K562 (cell line): Measurements from ENCODE around the gene PXN. TPM values are rescaled to one million over a fixed set of nuclear protein-coding genes. Genes with fewer than 3 reads are reported as not detected.
A peak's percentile ranks its signal among the peaks of the same experiment; 100 is the strongest.

Experiments
- ATAC-seq: fragments of 200-7000 bp; cut with Tn5 transposase; 3 replicates; pipeline ENCODE4 v1.9.1; 2020; ENCODE audit warnings: moderate library complexity
- BruUV-seq: library from RNA; stranded (reverse); fragments of 400-500 nt; replicated peaks from 2 replicates; lab custom pipeline; 2021; lab: Mats Ljungman, UMichigan
- CTCF ChIA-PET: fragments of 300-600 bp; formaldehyde crosslinking; extraction: SDS; loops from one replicate; lab custom pipeline; 2021; ENCODE audit warnings: low intra/inter-chr PET ratio; lab: Yijun Ruan, JAX
- POLR2A ChIA-PET: fragments of 300-600, 350-650 bp; sonication (Branson Sonifier 250); formaldehyde crosslinking; extraction: SDS; loops from one replicate; lab custom pipeline; 2021; ENCODE audit warnings: antibody characterized with exemption, inconsistent platforms; lab: Yijun Ruan, JAX
- DNase-seq, 4 experiments: peaks; one replicate each; pipeline versions ENCODE4 v3.0.0 to v3.0.0-alpha.2; 2011 to 2018; ENCODE audit warnings: low spot score in 3 of 4, mixed read lengths in 3 of 4; ENCODE audit errors: extremely low read depth in 1 of 4
- FAIRE-seq: peaks from 2 replicates; lab custom pipeline; 2011; peaks lifted over from hg19 to GRCh38; lab: Jason Lieb, UNC
- H2AFZ ChIP-seq: 2 replicates; pipeline ENCODE4 v1.6.0; 2011; ENCODE audit warnings: low read depth, low read length, control low read depth, inconsistent platforms
- H3K27ac ChIP-seq: fragments of 200-600 bp; 3 replicates; pipeline ENCODE4 v1.8.0; 2011; ENCODE audit warnings: low read depth, mild to moderate bottlenecking, control low read depth, inconsistent platforms, low read length, moderate library complexity, mixed read lengths; ENCODE audit errors: extremely low read depth
- H3K27me3 ChIP-seq, 2 experiments: fragments of 300-600 bp in 1 of 2; 2 replicates in 1 of 2; 3 replicates in 1 of 2; pipeline versions ENCODE4 v1.6.0 to v1.8.0; 2011; ENCODE audit warnings: inconsistent platforms in 2 of 2, low read length in 2 of 2, mild to moderate bottlenecking in 1 of 2, mixed read lengths in 1 of 2, moderate library complexity in 1 of 2; ENCODE audit not compliant: control insufficient read depth in 2 of 2, insufficient read depth in 2 of 2
- H3K36me3 ChIP-seq: fragments of 300-600 bp; 3 replicates; pipeline ENCODE4 v1.8.0; 2011; ENCODE audit warnings: mild to moderate bottlenecking, low read length, inconsistent platforms; ENCODE audit not compliant: control insufficient read depth, insufficient read depth
- H3K4me1 ChIP-seq, 2 experiments: fragments of 200-600 bp in 1 of 2; replicated peaks in 1 of 2; 2 replicates in 1 of 2; 3 replicates in 1 of 2; pipeline versions ENCODE4 v1.5.1 to v1.8.0; 2011; ENCODE audit warnings: inconsistent platforms in 2 of 2, low read length in 2 of 2, mild to moderate bottlenecking in 1 of 2, mixed read lengths in 1 of 2, moderate library complexity in 1 of 2; ENCODE audit not compliant: control insufficient read depth in 2 of 2, insufficient read depth in 2 of 2
- H3K4me2 ChIP-seq: 2 replicates; pipeline ENCODE4 v1.6.1; 2011; ENCODE audit warnings: low read length, control low read depth, inconsistent platforms, mixed read lengths; ENCODE audit not compliant: insufficient read depth
- H3K4me3 ChIP-seq: fragments of 200-600 bp; sonication (generic), shearing (Covaris generic); 2 replicates; pipeline ENCODE4 v1.5.1; 2016; ENCODE audit warnings: control low read depth, inconsistent platforms
- H3K79me2 ChIP-seq: fragments of 200-600 bp; 3 replicates; pipeline ENCODE4 v1.8.0; 2011; ENCODE audit warnings: low read length, inconsistent platforms; ENCODE audit not compliant: control insufficient read depth, insufficient read depth
- H3K9ac ChIP-seq, 2 experiments: 2 replicates each; pipeline versions ENCODE4 v1.6.0 to v1.6.1; 2011; ENCODE audit warnings: low read depth in 2 of 2, low read length in 2 of 2, control low read depth in 1 of 2, inconsistent platforms in 1 of 2, mild to moderate bottlenecking in 1 of 2, mixed read lengths in 1 of 2; ENCODE audit not compliant: insufficient read depth in 1 of 2
- H3K9me1 ChIP-seq: one replicate; pipeline ENCODE4 v1.6.0; 2011; ENCODE audit warnings: inconsistent platforms, mild to moderate bottlenecking, low read length, moderate library complexity; ENCODE audit not compliant: control insufficient read depth, insufficient read depth
- H3K9me3 ChIP-seq: replicated peaks from 2 replicates; pipeline ENCODE4 v1.5.1; 2011; ENCODE audit warnings: low read depth, low read length, inconsistent platforms; ENCODE audit not compliant: control insufficient read depth, insufficient read depth
- H4K20me1 ChIP-seq: replicated peaks from 2 replicates; pipeline ENCODE4 v1.6.1; 2011; ENCODE audit warnings: low read length, inconsistent platforms, mixed read lengths; ENCODE audit not compliant: control insufficient read depth, insufficient read depth
- CBFA2T3 ChIP-seq: fragments of 450-650 bp; IDR thresholded peaks from 2 replicates; pipeline ENCODE4 v1.6.1; 2017
- CLOCK ChIP-seq: fragments of 250-450 bp; sonication (Bioruptor Pico); IDR thresholded peaks from 2 replicates; pipeline ENCODE4 v1.4.0; 2020; ENCODE audit warnings: mild to moderate bottlenecking, moderate library complexity, borderline replicate concordance
- WGBS: fragments of 100-300 bp; shearing (Covaris generic); methylation state at CpG from one replicate; pipeline ENCODE4 v1.1.6; 2016; ENCODE audit warnings: low coverage, mixed read lengths; ENCODE audit not compliant: insufficient coverage; ENCODE audit errors: missing lambda C conversion rate; 5-methylcytosine and 5-hydroxymethylcytosine counted together
- in situ Hi-C: fragments of 300-500 bp; cut with MboI; formaldehyde crosslinking; loops from 4 replicates; pipeline ENCODE4 v1.15.0; 2018; ENCODE audit warnings: inconsistent platforms, mixed read lengths
- intact Hi-C: fragments of 100-400 bp; cut with micrococcal nuclease; formaldehyde crosslinking; loops from 2 replicates; pipeline ENCODE4 v1.14.2; 2022
- polyA plus RNA-seq, 8 experiments: library from polyadenylated mRNA; depleted of rRNA in 4 of 8; stranded (reverse) in 5 of 8; unstranded in 3 of 8; fragments of >200 nt; fragmentation: Nextera tagmentation in 2 of 8; fragmentation: Illumina TruSeq in 1 of 8; extraction: Ambion mirVana in 2 of 8; extraction: Trizol in 1 of 8; gene quantifications; 2 replicates each; pipeline versions ENCODE4 v1.2.1 to v1.2.3, GENCODE V29; 2011 to 2014; ENCODE audit warnings: inconsistent platforms in 1 of 8, missing spikeins in 1 of 8
- total RNA-seq, 7 experiments: library from RNA; depleted of rRNA in 6 of 7; stranded (reverse); fragments of >200 nt in 6 of 7; fragmentation: Illumina TruSeq in 2 of 7; extraction: Trizol in 2 of 7; gene quantifications; 2 replicates each; pipeline versions ENCODE4 v1.2.1 to v1.2.3, GENCODE V29; 2011 to 2021; ENCODE audit warnings: low replicate concordance in 1 of 7

PXN gene
- total and polyA plus RNA-seq, 9 of the 15 experiments (the other 6 are each of a cell fraction or from before 2014, with no cell fraction given): 4.0 to 74.1 (median 18.6) TPM

GRCh38 chr12:120240495-120240833 is 25.1 kb downstream of the PXN start:
- H3K79me2 ChIP-seq: peaks cover 29% of the 10 kb centered on the region
- H3K4me1 ChIP-seq: peaks cover 36 to 38% of the 10 kb centered on the region in 2 experiments
- CTCF ChIA-PET: no interaction called here
- no peak overlapping the region for H3K4me2 ChIP-seq
- 0 out of 2 replicates have a peak, but pooled peaks have one; percentile 1 for TF ChIP-seq CBFA2T3
- no peak for TF ChIP-seq CLOCK (CRISPR knock-in tag)
- TF ChIP-seq, all 486 proteins: peak for 1
- ATAC-seq (no peak), FAIRE-seq (no peak), DNase-seq (no peak)
- Histone ChIP-seq H2AFZ (no peak overlapping the region), H3K9me3 (no peaks in the 10 kb centered on the region), H4K20me1 (peaks cover 48% of the 10 kb centered on the region), H3K9ac (peak overlapping the region in 1 of 2 experiments; percentile 17; a peak in 1 of 4 replicates), H3K9me1 (peaks cover 13% of the 10 kb centered on the region), H3K27ac (no peak overlapping the region), H3K27me3 (no peaks in the 10 kb centered on the region), H3K36me3 (peaks cover 5% of the 10 kb centered on the region; the same call in 1 of the 3 replicates), H3K4me3 (no peak overlapping the region)
- no TSS peak for BruUV-seq
- intact Hi-C loops (no loop called here), in situ Hi-C loops (no loop called here)
- WGBS: 70% methylated on average over 5 of the region's 5 CpGs
- POLR2A ChIA-PET: interaction anchor here (0.6 to 7.1 kb wide), 5 partner anchors 9 to 179 kb away, joined by 3 to 63 read pairs (median 16); partner anchors contain the start of genes RNU4-1, RNU4-2 and RPLP0
